Mucosa of descending colon (tissue), 3 donors: ENCODE data around the gene STK25. TPM values are rescaled to one million over a fixed set of nuclear protein-coding genes. Genes with fewer than 3 reads are reported as not detected.

Experiments used
- ATAC-seq: fragments of 200-7000 bp; cut with Tn5 transposase; one replicate; pipeline ENCODE4 v1.9.1; 2020; ENCODE audit warnings: mild to moderate bottlenecking, moderate library complexity
- DNase-seq, 3 donors: peaks; one replicate each; pipeline ENCODE4 v3.0.0-alpha.2; 2020
- H3K36me3 ChIP-seq: fragments of 200-600 bp; one replicate; pipeline ENCODE4 v1.8.0; 2021; ENCODE audit warnings: low read depth, mild to moderate bottlenecking
- H3K4me1 ChIP-seq: fragments of 200-600 bp; one replicate; pipeline ENCODE4 v1.8.0; 2021; ENCODE audit warnings: low read depth, mild to moderate bottlenecking
- H3K4me3 ChIP-seq: fragments of 200-600 bp; one replicate; pipeline ENCODE4 v1.8.0; 2021; ENCODE audit warnings: mild to moderate bottlenecking
- H3K9me3 ChIP-seq: fragments of 200-600 bp; one replicate; pipeline ENCODE4 v1.8.0; 2021; ENCODE audit warnings: mild to moderate bottlenecking
- intact Hi-C, 2 donors: fragments of 100-400 bp; cut with DNase I in 1 of 2; cut with micrococcal nuclease in 1 of 2; formaldehyde crosslinking; loops; one replicate each; pipeline versions ENCODE4 v1.11.0 to v1.11.1; 2022; cut with DNase I, micrococcal nuclease
- microRNA-seq: library from miRNA; unstranded; fragments of <30 nt; microRNA quantifications from one replicate; pipeline ENCODE4, GENCODE V29; 2019
- total RNA-seq, 3 donors: library from RNA; stranded (reverse); fragmentation: NEBNext Ultra II Directional in 2 of 3; extraction: Animal tissue kit (Norgen Biotek cat#: 25700) in 2 of 3; gene quantifications; one replicate each; pipeline versions ENCODE4 v1.2.1 to v1.2.4, GENCODE V29; 2021 to 2023
- TF ChIP-seq, protein P1 (sequence below): fragments of 200-600 bp; IDR thresholded peaks from one replicate; pipeline ENCODE4 v1.8.0; 2022; ENCODE audit warnings: antibody characterized with exemption, mild to moderate bottlenecking
- donor health status: DM: no; HTN: no; CAD: no; lungs with moderate emphysema.
- donor health status: DM: no; HTN: no; CAD: no.
- donor health status: DM: no; HTN: yes; CAD: no.

The STK25 gene
- total RNA-seq, 3 donors from 2014 or later, result 89.8 to 137 (median 129) TPM

DNA sequence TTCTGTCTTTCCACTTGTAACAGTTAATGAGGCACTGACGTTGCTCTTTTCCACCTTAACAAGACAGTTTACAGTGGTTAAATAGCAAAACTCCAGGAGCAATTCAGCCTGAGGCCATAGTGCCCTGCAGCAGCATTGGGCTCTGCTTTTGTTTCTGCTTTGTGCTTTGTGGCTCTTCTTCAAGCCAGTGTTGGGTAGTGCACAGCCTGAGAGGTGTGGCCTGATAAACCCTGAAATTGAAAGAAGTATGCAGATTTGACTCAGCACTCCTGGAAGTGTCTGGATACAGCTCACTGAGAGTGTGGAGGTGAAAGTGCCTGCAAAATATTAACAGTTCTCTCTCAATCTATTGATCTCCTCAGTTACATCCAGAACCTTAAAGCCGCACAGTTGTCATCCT, 63.0 kb downstream of the STK25 start:
- no peak for ATAC-seq
- Histone ChIP-seq H3K36me3 (no peaks in the 10 kb centered on the region), H3K4me3 (no peak overlapping the region), H3K4me1 (no peaks in the 10 kb centered on the region), H3K9me3 (no peaks in the 10 kb centered on the region)
- intact Hi-C loops, result no loop called here
- DNase-seq, result no peak
- TF ChIP-seq, protein P1, sequence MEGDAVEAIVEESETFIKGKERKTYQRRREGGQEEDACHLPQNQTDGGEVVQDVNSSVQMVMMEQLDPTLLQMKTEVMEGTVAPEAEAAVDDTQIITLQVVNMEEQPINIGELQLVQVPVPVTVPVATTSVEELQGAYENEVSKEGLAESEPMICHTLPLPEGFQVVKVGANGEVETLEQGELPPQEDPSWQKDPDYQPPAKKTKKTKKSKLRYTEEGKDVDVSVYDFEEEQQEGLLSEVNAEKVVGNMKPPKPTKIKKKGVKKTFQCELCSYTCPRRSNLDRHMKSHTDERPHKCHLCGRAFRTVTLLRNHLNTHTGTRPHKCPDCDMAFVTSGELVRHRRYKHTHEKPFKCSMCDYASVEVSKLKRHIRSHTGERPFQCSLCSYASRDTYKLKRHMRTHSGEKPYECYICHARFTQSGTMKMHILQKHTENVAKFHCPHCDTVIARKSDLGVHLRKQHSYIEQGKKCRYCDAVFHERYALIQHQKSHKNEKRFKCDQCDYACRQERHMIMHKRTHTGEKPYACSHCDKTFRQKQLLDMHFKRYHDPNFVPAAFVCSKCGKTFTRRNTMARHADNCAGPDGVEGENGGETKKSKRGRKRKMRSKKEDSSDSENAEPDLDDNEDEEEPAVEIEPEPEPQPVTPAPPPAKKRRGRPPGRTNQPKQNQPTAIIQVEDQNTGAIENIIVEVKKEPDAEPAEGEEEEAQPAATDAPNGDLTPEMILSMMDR, result no peak

GRCh38 chr2:241443486-241444223, 64.7 kb downstream of the STK25 start:
- DNase-seq (peak; percentile 51 to 71 (median 65)), ATAC-seq (peak; percentile 57)
- Histone ChIP-seq H3K4me1 (no peaks in the 10 kb centered on the region), H3K4me3 (no peak overlapping the region), H3K9me3 (no peaks in the 10 kb centered on the region), H3K36me3 (no peaks in the 10 kb centered on the region)
- TF ChIP-seq, protein P1, result no peak
- intact Hi-C loops, result no loop called here

Small RNA genes within 50 kb of the gene (microRNA-seq; reads per million reads assigned to microRNA genes)
- gene MIR3133, result not detected

Other genes starting within 250 kb of the STK25 start
- 100 to 1,000 TPM; 363 to 417 (median 379) TPM for gene HDLBP, start 192.9 kb downstream of the STK25 start, total RNA-seq
- gene SEPTIN2, start 192.7 kb downstream of the STK25 start, total RNA-seq, result 100 to 1,000 TPM; 185 to 262 (median 221) TPM
- 100 to 1,000 TPM in 2 of 3 donors, 10 to 100 TPM in 1; 98.1 to 163 (median 109) TPM for gene FARP2, start 152.3 kb downstream of the STK25 start, total RNA-seq
- 10 to 100 TPM in 1 of 3 donors, 1 to 10 TPM in 2; 6.7 to 25.5 (median 7.4) TPM for gene BOK, start 50.2 kb upstream of the STK25 start, total RNA-seq
- 10 to 100 TPM; 67.3 to 86.2 (median 68.8) TPM for gene THAP4, start 128.6 kb upstream of the STK25 start, total RNA-seq
- gene ATG4B, start 129.1 kb upstream of the STK25 start, total RNA-seq, result 100 to 1,000 TPM in 1 of 3 donors, 10 to 100 TPM in 2; 87.9 to 154 (median 94.6) TPM
- 10 to 100 TPM; 17.9 to 31.0 (median 19.7) TPM for gene DTYMK, start 178.2 kb upstream of the STK25 start, total RNA-seq
- 10 to 100 TPM; 24.6 to 52.3 (median 35.1) TPM for gene ING5, start 193.5 kb upstream of the STK25 start, total RNA-seq
- 10 to 100 TPM; 52.2 to 88.6 (median 63.0) TPM for gene D2HGDH, start 226.0 kb upstream of the STK25 start, total RNA-seq